ENCODE data around the gene ADAMTS1. TPM values are rescaled to one million over a fixed set of nuclear protein-coding genes. Genes with fewer than 3 reads are reported as not detected.

Gene ADAMTS1
- total RNA-seq, 1 experiment from 2014 or later, result 4.1 TPM

DNA sequence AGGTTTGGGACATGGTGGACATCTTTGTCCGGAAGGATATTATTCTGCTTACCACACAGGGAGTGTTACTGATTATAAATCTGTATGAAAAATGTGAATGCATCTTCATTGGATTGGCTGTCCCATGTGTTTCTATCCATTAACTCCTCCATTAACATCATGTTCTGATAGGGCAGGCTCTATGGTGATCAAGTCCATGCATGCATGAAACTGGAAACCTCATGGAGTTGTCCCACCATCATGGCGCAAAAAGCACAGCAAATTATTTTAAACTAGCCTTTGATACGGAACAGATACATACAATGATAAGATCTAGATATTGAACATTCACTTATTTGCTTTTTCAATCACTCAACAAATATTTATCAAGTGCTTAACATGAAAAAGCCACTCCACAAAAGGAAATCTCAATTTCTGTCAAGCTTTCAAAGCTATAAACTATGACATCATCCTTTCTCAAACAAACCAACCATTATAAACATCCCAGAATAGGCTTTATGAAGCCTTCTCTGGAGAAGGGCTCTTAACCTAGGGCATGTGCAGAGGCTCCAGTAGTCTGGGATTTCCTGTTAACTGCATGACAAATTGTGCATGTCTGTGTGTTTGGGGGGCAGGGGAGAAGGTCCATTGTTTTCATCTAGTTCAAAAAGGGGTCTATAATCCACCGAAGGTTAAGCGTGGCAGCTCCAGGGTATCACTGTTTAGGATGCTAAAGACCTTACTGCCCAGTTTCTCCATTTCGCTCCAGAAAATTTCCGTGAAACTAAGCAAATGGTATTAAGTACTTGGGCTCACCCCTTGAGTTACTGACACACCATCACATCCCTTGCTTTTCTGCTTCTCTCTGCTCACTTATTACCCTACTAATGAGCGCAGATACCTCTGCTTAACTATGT is 46.1 kb downstream of the ADAMTS1 start:
- H3K4me3 Mint-ChIP-seq (ENCODE audit: low read depth, unreplicated experiment), result no peak overlapping the region
- intact Hi-C loops (cut with micrococcal nuclease; ENCODE audit: unreplicated experiment), result no loop called here
- no peak overlapping the region for H3K27ac Mint-ChIP-seq (ENCODE audit: unreplicated experiment)
- peaks cover under 1% of the 10 kb centered on the region for H3K27me3 Mint-ChIP-seq (ENCODE audit: unreplicated experiment)
- no peaks in the 10 kb centered on the region for H3K36me3 Mint-ChIP-seq (ENCODE audit: insufficient read depth, unreplicated experiment)
- H3K9me3 Mint-ChIP-seq (ENCODE audit: low read depth, unreplicated experiment), result no peaks in the 10 kb centered on the region
- CTCF ChIA-PET, result interaction anchor here (0.7 kb wide), 1 partner anchor 17 kb away, joined by 4 read pairs; no protein-coding TSS in a partner anchor
- DNase-seq, result no peak
- TF ChIP-seq, protein P1, sequence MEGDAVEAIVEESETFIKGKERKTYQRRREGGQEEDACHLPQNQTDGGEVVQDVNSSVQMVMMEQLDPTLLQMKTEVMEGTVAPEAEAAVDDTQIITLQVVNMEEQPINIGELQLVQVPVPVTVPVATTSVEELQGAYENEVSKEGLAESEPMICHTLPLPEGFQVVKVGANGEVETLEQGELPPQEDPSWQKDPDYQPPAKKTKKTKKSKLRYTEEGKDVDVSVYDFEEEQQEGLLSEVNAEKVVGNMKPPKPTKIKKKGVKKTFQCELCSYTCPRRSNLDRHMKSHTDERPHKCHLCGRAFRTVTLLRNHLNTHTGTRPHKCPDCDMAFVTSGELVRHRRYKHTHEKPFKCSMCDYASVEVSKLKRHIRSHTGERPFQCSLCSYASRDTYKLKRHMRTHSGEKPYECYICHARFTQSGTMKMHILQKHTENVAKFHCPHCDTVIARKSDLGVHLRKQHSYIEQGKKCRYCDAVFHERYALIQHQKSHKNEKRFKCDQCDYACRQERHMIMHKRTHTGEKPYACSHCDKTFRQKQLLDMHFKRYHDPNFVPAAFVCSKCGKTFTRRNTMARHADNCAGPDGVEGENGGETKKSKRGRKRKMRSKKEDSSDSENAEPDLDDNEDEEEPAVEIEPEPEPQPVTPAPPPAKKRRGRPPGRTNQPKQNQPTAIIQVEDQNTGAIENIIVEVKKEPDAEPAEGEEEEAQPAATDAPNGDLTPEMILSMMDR (IDR thresholded peaks at IDR 0.05; ENCODE audit: unreplicated experiment), result no peak
- no TSS peak for BruUV-seq (replicated peaks)
- peaks cover 14% of the 10 kb centered on the region for H3K4me1 Mint-ChIP-seq (ENCODE audit: low read depth, unreplicated experiment)

DNA sequence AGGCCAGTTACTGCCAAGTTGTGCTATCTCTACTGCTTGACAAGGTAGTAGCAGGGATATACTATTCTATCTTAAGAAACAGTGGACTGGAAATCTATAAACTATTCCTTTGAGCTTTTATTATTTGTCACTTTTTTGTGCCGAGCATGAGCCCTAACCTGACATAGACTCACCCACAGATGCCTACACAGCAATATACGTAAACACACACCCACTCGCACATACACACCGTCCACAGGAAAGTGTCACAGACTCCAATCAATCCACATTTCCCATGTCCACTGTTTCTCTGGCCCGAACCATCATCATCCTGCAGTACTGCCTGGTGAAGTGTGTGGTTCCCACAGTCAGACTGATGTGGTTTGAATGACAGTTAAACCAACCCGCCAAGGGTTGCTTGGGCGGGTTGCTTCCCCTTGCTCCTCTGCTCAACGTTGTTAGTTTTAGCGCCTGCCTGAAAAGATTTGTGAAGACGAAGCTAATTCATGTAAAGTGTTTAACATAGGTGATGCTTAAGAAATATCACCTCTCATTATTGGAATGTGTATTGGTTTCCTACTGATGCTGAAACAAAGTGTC is 47.2 kb downstream of the ADAMTS1 start:
- Mint-ChIP-seq H3K36me3 (ENCODE audit: insufficient read depth, unreplicated experiment) (no peaks in the 10 kb centered on the region), H3K27me3 (ENCODE audit: unreplicated experiment) (peaks cover 9% of the 10 kb centered on the region), H3K9me3 (ENCODE audit: low read depth, unreplicated experiment) (peaks cover 2% of the 10 kb centered on the region), H3K27ac (ENCODE audit: unreplicated experiment) (no peak overlapping the region), H3K4me3 (ENCODE audit: low read depth, unreplicated experiment) (no peak overlapping the region), H3K4me1 (ENCODE audit: low read depth, unreplicated experiment) (peaks cover 14% of the 10 kb centered on the region)
- no peak for DNase-seq
- intact Hi-C loops (cut with micrococcal nuclease; ENCODE audit: unreplicated experiment), result no loop called here
- CTCF ChIA-PET, result no interaction called here
- no TSS peak for BruUV-seq (replicated peaks)
- TF ChIP-seq, protein P1 (IDR thresholded peaks at IDR 0.05; ENCODE audit: unreplicated experiment), result no peak

DNA sequence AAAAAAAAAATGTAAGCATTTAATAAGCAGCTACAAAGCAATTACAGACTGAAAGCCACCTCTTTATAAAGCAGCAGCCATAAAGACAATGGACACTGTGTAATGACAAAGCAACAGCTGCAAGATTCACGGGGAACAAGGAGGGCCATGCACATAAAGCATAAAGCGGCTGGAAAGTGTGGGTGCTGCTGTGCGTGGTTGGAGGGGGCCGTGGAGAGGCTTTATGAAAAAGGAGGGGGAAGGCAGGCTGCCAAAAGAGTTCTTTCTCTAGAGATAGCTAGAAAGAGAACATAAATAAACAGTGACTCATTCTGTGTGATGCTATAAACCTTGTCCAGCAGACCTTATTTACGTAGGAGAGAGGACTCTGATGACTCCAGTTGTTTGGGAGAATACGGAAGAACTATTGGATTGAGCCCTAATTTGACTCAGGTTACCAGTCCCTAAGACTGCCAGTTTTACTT is 49.3 kb downstream of the ADAMTS1 start:
- H3K27me3 Mint-ChIP-seq (ENCODE audit: unreplicated experiment), result peaks cover 9% of the 10 kb centered on the region
- peaks cover 2% of the 10 kb centered on the region for H3K9me3 Mint-ChIP-seq (ENCODE audit: low read depth, unreplicated experiment)
- no TSS peak for BruUV-seq (replicated peaks)
- CTCF ChIA-PET, result no interaction called here
- intact Hi-C loops (cut with micrococcal nuclease; ENCODE audit: unreplicated experiment), result no loop called here
- peak; percentile 1 for DNase-seq
- H3K4me1 Mint-ChIP-seq (ENCODE audit: low read depth, unreplicated experiment), result peaks cover 19% of the 10 kb centered on the region
- H3K27ac Mint-ChIP-seq (ENCODE audit: unreplicated experiment), result no peak overlapping the region
- no peaks in the 10 kb centered on the region for H3K36me3 Mint-ChIP-seq (ENCODE audit: insufficient read depth, unreplicated experiment)
- no peak overlapping the region for H3K4me3 Mint-ChIP-seq (ENCODE audit: low read depth, unreplicated experiment)
- TF ChIP-seq, protein P1 (IDR thresholded peaks at IDR 0.05; ENCODE audit: unreplicated experiment), result no peak

DNA sequence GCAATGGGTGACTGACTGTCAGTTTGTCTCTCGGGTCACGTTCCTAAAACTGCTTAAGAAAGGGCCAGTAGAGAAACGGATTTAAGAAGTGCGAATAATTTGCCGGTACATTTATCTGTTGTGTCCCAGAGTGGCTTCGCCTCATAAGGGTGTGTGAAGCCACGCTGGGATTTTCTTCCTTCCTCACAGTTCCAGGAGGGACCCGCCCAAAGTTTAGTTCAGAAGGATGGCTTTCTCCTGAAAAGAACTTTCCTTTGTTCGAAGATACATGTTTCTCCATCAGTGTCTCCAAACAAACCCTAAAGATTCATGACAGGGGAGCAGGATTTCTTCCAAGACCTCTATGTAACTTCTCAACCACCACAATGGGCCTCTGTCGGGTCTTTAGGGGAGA is 49.8 kb downstream of the ADAMTS1 start:
- DNase-seq, result no peak
- peaks cover 24% of the 10 kb centered on the region for H3K4me1 Mint-ChIP-seq (ENCODE audit: low read depth, unreplicated experiment)
- H3K4me3 Mint-ChIP-seq (ENCODE audit: low read depth, unreplicated experiment), result no peak overlapping the region
- peaks cover 2% of the 10 kb centered on the region for H3K9me3 Mint-ChIP-seq (ENCODE audit: low read depth, unreplicated experiment)
- intact Hi-C loops (cut with micrococcal nuclease; ENCODE audit: unreplicated experiment), result no loop called here
- no TSS peak for BruUV-seq (replicated peaks)
- H3K27me3 Mint-ChIP-seq (ENCODE audit: unreplicated experiment), result peaks cover 9% of the 10 kb centered on the region
- no peak overlapping the region for H3K27ac Mint-ChIP-seq (ENCODE audit: unreplicated experiment)
- no peaks in the 10 kb centered on the region for H3K36me3 Mint-ChIP-seq (ENCODE audit: insufficient read depth, unreplicated experiment)
- TF ChIP-seq, protein P1 (IDR thresholded peaks at IDR 0.05; ENCODE audit: unreplicated experiment), result no peak
- CTCF ChIA-PET, result no interaction called here

Data from Calu3 (cell line).